Hematopoietic multipotent progenitor cell treated with erythropoietin and hydrocortisone succinate and interleukin-3 and kit ligand, for 15 days (in vitro differentiated cells): ENCODE measurements around the gene PEPD.

ENCODE experiments used
- DNase-seq: peaks from one replicate; pipeline ENCODE4 v3.0.0-alpha.2; 2015; ENCODE audit warnings: low spot score

Gene PEPD

GRCh38 chr19:33437821-33438671 is 83.5 kb downstream of the PEPD start:
- DNase-seq = no peak

DNA sequence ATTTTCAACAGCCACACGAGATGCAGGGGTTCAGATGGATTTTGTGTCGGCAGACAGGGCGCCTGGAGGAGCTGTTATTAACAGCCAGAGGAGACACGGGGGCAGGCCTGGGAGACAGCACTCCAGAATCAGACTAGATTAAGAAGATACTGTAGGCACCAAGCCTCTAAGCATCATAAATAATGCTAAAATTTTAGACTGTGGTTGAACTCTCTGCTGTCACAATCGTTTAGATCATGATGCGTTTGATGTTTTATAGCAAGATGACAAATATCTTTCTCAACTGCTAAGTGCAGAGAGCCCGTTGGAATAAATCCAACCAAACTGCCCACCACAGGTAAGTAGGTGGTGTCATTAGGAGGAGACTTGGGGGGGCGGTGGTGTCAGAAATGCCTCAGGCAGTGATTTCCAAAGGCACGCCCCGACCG is 84.2 kb downstream of the PEPD start:
- DNase-seq = no peak

DNA sequence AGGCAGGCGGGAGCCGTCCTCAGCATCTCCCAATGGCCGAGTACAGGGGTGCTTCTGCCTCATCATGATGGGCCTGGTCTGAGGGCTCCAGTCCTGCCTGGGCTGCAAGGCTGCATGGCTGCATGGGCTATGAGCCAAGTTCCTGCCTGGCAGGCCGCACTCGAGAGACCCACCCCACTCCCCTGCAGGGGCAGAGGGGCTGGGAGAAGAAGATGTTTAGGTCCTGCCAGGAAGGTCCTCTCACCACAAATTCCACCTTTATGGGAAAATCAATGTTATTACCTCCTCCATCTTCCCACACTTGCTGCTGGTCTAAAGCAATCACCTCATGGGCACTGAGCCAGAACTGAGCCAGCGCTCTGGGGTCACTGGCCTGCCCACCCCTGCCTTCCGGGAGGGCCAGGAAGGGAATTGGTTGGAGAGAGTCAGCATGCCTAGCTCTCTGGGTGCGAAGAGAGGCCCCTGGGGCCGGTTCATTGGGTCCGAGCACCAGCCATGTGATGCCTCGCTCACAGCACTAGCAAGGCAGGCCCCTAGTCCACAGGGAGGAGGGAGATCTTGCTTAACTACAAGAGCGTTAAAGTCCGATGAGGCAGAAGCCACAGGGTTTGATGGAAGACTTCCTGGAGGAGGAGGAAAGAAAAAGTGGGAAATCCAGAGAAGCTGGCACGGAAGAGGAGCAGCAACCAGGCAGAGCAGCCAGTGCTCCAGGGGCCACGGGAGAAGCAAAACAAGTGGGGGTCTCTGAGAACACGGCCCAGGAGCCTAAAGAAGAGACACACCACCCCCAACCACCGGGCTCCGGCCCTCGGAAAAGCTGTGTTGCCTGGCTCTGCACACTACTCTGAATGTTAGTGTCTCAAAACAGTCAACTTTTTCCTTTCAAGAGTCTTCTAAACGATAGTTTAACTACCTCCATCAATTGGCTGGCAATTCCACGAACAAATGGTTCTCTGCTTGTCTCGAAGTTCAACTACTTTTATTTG is 84.9 kb downstream of the PEPD start:
- no peak for DNase-seq

DNA sequence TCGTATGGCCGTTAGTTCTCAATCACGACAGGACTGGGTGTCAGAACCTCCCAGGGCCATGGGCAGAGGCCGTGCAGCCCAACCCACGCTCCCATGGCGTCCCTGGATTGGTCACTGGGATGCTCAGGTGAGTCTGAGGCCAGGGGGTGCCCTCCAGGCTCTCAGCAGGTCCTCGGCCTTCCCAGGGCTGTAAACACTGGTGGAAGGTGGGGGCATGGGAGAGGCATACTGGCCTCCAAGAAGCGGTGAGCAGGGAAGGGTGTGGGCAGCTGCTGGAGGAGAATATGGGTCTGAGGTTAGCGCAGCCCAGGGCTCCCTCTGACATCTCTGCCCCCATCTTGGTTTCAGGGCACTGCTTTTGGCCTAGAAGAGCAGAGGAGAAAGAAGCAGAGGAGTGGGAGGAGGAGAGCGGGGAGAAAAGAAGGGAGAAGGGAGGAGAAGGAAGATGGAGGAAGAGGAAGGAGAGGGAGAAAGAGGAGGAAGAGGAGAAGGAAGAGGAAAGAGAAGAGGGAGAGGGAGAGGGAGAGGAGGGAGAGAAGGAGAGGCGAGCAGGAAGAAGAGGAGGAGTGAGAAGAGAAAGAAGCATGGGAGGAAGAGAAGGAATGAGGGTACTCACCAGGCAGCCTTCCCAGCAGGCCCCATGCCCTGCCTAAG is 85.8 kb downstream of the PEPD start:
- DNase-seq = no peak

GRCh38 chr19:33434886-33435705 is 86.5 kb downstream of the PEPD start:
- DNase-seq = no peak

- no peak for DNase-seq
These were observed 87.3 kb downstream of the PEPD start for GRCh38 chr19:33434069-33434885.

DNA sequence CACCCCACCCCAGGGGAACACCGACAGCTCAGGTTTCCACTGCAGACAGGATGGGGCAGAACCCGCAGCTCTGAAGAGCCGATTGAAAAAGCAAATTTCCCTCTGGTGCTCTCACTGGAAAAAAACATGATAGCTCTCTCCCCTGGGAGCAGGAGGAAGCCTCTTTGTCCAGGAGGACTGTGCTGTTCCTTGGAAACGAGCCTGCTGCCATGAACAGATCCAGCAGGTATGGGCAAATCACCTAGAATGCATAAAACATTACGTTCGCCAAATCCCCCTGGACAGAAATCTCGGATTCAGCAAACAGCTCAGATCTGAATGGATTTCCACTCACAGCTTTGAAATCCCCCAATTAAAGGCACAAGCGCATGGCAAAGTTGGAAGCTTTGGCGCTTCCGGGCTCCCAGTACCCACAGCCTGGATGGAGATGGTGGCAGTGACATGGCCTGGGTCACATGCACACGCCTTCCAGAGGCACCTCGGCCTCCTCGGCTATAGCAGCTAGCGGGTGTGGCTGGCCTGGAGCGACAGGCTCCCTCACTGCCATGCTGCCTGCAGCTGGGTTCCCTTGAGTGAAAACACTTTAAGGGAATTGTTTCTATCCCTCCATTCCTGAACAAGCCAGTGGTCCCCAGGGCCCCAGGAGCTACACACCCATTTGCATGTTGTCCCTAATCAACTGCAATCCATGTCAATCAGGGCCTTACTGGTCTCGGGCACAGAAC is 89.0 kb downstream of the PEPD start:
- no peak for DNase-seq

DNA sequence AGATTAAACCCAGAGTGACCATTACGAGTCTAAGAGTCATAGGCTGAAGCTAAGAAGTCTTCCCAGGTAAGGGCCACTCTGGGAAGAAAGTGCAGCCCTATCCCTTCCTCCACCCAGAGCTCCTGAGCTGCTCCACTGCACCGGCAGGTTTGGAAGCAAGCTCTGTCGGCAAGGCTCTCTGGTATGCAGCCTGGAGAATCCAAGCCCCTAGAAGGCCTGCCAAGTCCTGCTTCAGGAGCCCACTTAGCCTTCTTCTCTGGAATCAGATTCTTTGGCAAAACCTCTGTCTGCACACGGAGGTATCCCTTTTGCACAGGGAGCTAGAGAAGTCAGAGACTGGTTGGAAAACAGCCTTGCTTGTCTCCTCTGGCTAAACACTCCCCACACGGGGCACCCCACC is 89.6 kb downstream of the PEPD start:
- no peak for DNase-seq

DNA sequence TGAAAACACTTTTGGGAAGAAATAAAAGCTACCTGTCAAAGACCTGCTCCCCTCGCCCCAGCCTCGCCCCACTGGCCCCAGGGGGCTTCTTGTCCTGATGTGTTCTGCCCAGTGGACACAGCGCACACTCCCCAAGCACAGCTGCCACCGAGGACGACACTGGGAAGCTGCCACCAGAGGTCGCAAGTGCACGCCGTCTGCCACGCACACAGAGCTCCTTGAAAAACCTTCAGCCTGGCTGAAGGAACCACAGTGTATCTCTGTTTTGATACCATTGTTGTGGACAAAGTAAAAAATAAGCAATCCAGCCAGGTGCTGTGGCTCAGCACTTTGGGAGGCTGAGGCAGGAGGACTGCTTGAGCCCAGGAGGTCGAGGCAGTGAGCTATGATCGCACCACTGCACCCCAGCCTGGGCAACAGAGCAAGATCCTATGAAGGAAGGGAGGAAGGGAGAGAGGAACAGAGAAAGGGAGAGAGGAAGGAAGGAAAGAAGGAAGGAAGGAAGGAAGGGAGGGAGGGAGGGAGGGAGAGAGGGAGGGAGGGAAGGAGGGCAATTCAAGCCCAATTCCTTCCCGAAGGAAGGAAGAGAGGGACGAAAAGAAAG is 90.8 kb downstream of the PEPD start:
- DNase-seq = peak; percentile 41

DNA sequence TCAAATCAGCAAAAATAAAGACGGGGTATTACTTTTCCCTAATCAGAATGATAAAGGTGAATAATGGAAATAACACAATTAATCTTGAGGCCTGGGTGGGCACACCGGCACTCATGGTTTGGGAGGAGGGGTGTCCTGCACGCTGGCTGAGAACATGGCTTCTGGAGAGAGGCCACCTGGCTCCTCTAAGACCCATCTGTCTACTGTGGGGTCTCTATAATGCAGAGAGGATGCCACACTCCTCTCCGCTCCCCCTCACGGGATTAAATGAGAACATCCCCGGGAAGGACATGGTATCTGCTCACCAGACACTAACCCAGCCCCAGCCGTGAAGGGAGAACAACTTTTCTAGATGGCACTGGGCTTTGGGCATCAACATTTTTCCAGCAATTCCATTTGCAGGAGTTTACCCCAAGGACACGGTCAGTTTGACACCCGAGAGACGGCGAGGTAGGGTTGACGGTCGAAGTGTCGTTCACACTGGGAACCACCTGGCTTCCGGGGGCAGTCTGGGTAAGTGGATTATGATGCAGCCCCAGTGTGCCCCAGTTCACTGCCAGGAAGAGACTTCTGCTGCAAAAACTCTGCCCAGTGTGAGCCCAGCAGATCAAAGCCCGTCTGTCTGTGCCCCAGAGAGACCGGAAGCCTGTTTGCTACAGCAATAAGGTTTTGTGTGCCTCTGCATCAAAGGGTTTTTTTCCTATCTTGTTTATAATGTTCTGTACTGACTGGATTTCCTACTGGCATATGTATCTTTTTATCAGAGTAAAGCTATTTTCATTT is 91.5 kb downstream of the PEPD start:
- DNase-seq = no peak

- DNase-seq = no peak
These were observed 92.9 kb downstream of the PEPD start for GRCh38 chr19:33428627-33429125.

DNA sequence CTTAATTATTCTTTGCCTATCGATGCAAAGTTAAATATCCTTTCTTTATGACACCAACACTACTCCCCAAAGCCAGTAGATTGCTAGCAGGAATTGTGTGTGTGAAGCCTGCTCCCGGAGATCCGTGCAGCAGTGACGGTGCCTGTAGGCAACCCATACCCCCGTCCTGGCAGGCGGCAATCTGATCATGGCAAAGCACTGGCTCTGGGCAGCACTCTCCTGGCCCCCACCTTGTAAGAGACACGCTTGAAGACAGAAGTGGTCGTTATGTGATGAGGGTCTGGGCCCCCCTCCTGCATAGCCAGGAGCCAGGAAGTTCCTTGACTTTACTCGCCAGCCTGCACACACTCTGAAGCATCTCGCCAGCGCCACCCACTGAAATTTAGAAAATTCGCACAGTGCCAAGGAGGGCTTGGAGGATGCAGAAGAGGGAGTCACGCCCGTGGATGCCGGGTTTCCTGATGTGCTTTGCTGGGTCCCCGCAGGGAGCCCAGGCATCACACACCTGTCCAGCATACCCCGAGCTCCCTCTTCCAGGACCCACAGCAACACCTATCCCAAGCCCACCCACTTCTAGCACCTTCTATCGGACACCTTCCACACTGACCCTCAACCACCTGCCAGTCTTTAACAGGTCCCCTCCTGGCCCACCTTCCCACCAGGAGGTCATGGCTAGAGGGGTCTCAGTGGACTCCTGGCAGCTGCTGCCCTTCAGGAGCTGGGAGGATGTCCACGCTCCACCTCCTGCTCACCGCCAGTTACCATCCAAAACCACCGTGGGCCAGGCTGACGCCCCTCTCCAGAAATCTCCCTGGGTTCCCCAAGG is 93.6 kb downstream of the PEPD start:
- DNase-seq = no peak

DNA sequence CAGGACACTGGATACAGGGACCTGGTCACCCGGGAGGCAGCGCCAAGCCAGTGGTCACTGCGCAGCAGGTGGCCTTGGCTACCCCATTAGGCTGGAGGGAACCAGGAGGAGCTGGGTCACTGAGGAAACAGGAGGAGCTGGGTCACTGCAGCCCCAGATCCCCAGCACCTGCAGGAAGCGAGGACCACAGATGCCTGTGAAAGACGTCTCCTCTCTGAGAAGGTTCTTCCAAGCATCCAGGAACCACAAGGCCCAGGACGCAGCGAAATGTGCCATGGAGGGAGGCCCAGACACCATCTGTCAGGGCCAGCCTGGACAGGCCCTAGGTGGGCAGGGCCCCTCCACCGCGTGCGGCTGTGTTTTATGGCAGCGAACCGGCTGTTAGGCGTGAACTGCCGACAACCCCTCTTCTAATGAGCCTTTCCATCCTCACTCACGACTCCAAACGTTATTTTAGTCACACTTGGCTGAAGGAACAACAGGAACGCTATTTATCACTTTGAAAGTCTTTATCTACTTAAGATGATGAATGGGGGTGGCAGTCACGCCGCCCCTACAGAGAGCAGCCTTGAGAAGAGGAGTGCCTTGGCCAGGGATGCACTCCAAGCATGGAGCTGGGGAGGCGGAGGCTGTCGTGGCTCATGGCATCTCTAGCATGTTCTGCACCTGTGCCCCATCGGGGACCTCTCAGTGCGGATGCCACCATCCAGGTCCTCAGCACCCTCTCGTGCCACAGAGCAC is 94.8 kb downstream of the PEPD start:
- DNase-seq = no peak

- no peak for DNase-seq
These were observed 97.4 kb downstream of the PEPD start for GRCh38 chr19:33424181-33424580.

- DNase-seq = no peak
These were observed 99.0 kb downstream of the PEPD start for GRCh38 chr19:33422369-33423180.

DNA sequence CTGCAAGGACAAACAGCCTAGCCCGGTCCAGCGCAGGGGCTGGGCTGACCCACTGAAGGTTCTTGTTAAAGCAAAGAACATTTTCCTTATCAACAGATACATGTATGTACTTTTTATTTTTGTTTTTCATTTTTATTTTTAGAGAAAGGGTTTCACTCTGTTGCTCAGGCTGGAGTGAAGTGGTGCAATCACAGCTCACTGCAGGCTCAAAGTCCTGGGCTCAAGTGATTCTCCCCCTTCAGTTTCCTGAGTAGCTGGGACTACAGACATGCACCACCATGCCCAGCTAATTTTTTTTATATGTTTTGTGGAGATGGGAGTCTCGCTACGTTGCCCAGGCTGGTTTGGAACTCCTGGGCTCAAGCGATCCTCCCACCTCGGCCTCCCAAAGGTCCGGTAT is 100.2 kb downstream of the PEPD start:
- no peak for DNase-seq
